ENCODE results near the gene PDE8B.

The PDE8B gene

GRCh38 chr5:77360381-77360780, 149.9 kb downstream of the PDE8B start:
- H3K4me3 ChIP-seq (ENCODE audit: low read depth, low read length), result no peak overlapping the region
- no peak for TF ChIP-seq CTCF (IDR thresholded peaks at IDR 0.05; ENCODE audit: low read depth, low read length)

- no peak overlapping the region for H3K4me3 ChIP-seq (ENCODE audit: low read depth, low read length)
- TF ChIP-seq CTCF (IDR thresholded peaks at IDR 0.05; ENCODE audit: low read depth, low read length), result no peak
Measured at GRCh38 chr5:77360973-77361372, 150.5 kb downstream of the PDE8B start.

GRCh38 chr5:77366717-77367500, 156.4 kb downstream of the PDE8B start:
- no peak for TF ChIP-seq CTCF (IDR thresholded peaks at IDR 0.05; ENCODE audit: low read depth, low read length)

GRCh38 chr5:77367741-77368140, 157.3 kb downstream of the PDE8B start:
- no peak overlapping the region for H3K4me3 ChIP-seq (ENCODE audit: low read depth, low read length)
- TF ChIP-seq CTCF (IDR thresholded peaks at IDR 0.05; ENCODE audit: low read depth, low read length), result no peak

More at GRCh38 chr5:77366717-77367500, 156.4 kb downstream of the PDE8B start:
- H3K4me3 ChIP-seq (ENCODE audit: low read depth, low read length), result no peak overlapping the region

- no peak overlapping the region for H3K4me3 ChIP-seq (ENCODE audit: low read depth, low read length)
Measured at GRCh38 chr5:77368367-77368766, 157.9 kb downstream of the PDE8B start.

GRCh38 chr5:77369566-77369965, 159.1 kb downstream of the PDE8B start:
- no peak for TF ChIP-seq CTCF (IDR thresholded peaks at IDR 0.05; ENCODE audit: low read depth, low read length)
- no peak overlapping the region for H3K4me3 ChIP-seq (ENCODE audit: low read depth, low read length)

More at GRCh38 chr5:77368367-77368766, 157.9 kb downstream of the PDE8B start:
- no peak for TF ChIP-seq CTCF (IDR thresholded peaks at IDR 0.05; ENCODE audit: low read depth, low read length)

- no peak for TF ChIP-seq CTCF (IDR thresholded peaks at IDR 0.05; ENCODE audit: low read depth, low read length)
Measured at GRCh38 chr5:77374686-77375085, 164.2 kb downstream of the PDE8B start.

More at GRCh38 chr5:77374686-77375085, 164.2 kb downstream of the PDE8B start:
- H3K4me3 ChIP-seq (ENCODE audit: low read depth, low read length), result no peak overlapping the region
